COLO668 (cell line): ENCODE results near the gene MAPK7.

ENCODE experiments used
- DNase-seq: peaks from one replicate; lab custom pipeline; 2025; ENCODE audit not compliant: unreplicated experiment; lab: John Stamatoyannopoulos, UW

The MAPK7 gene

DNA sequence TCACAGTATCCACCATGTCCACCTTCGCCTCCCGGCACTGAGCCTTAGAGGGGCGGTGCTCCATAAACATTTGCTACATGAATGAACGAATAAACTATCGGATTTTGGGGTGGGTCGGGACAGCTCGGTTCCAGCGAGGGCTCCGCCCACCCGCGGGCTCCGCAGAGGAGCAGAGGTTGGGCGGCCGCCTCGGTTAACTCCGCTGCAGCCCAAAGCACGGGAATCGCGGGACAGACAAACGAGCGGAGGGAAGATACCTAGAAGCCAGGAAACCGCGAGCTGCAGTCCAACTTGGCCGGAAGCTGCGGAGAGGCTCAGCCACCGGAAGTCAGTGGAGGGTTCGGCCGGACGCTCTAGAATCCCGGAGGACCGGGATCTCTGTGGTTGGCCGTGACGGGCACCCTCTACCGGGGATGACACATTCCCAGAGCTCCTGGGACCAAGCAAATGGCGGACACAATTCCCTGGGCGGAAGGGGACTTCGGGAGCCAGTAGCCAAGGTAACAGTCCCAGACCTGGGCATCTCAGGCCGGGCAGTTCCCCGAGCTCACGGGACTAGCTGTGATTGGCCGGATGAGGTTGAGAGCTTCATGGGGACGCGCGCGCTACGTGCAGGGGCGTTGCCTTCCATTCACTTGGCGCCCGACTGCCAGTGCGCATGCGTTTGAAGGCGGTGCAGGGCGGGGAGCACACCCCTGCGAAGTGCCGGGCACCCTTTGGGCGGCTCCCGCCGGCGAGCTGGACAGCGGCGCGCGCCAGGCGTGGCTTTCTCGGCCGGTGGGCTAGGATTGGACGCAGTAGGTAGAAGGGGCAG lies 489 bp upstream of the MAPK7 start:
- peak; percentile 95 for DNase-seq

DNA sequence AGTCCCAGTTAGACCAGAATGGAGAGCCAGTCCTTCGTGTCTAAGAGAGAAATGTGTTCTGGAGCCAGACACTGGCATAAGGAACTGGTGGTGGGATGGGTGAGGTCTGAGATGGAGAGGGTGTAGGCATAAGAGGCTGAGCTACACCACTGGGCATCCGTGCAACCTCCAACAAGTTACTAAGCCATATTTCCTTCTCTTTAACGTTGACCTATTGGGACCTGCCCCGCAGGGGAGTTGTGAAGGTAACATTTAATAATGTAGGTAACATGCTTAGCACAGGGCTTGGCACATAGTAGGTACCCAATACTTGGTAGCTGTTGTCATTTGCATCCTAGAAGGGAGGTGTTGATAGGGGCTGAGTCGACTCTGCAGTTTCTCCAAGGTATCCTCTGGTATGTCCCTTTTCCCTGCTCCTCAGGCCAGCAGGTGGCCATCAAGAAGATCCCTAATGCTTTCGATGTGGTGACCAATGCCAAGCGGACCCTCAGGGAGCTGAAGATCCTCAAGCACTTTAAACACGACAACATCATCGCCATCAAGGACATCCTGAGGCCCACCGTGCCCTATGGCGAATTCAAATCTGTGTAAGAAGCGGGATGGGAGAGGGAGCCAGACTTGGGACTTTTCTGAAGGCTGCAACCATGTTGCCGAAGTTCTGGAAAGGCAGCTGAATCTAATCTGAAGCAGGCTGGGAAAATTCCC lies 1.2 kb downstream of the MAPK7 start:
- no peak for DNase-seq

DNA sequence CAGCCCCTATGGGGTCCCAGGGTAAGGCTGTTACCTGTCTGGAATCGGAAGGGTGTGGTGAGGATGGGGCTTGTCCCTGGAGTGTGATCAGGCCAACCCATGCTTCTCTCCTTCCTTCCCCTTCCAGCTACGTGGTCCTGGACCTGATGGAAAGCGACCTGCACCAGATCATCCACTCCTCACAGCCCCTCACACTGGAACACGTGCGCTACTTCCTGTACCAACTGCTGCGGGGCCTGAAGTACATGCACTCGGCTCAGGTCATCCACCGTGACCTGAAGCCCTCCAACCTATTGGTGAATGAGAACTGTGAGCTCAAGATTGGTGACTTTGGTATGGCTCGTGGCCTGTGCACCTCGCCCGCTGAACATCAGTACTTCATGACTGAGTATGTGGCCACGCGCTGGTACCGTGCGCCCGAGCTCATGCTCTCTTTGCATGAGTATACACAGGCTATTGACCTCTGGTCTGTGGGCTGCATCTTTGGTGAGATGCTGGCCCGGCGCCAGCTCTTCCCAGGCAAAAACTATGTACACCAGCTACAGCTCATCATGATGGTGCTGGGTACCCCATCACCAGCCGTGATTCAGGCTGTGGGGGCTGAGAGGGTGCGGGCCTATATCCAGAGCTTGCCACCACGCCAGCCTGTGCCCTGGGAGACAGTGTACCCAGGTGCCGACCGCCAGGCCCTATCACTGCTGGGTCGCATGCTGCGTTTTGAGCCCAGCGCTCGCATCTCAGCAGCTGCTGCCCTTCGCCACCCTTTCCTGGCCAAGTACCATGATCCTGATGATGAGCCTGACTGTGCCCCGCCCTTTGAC lies 2.4 kb downstream of the MAPK7 start:
- DNase-seq = no peak

DNA sequence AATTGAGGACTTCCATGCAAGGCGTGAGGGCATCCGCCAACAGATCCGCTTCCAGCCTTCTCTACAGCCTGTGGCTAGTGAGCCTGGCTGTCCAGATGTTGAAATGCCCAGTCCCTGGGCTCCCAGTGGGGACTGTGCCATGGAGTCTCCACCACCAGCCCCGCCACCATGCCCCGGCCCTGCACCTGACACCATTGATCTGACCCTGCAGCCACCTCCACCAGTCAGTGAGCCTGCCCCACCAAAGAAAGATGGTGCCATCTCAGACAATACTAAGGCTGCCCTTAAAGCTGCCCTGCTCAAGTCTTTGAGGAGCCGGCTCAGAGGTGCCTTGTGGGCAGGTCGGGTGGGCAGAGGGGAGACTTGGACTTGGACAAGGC lies 3.1 kb downstream of the MAPK7 start:
- DNase-seq = no peak

DNA sequence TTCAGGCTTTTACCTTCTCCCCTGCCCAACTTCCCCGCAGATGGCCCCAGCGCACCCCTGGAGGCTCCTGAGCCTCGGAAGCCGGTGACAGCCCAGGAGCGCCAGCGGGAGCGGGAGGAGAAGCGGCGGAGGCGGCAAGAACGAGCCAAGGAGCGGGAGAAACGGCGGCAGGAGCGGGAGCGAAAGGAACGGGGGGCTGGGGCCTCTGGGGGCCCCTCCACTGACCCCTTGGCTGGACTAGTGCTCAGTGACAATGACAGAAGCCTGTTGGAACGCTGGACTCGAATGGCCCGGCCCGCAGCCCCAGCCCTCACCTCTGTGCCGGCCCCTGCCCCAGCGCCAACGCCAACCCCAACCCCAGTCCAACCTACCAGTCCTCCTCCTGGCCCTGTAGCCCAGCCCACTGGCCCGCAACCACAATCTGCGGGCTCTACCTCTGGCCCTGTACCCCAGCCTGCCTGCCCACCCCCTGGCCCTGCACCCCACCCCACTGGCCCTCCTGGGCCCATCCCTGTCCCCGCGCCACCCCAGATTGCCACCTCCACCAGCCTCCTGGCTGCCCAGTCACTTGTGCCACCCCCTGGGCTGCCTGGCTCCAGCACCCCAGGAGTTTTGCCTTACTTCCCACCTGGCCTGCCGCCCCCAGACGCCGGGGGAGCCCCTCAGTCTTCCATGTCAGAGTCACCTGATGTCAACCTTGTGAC lies 3.6 kb downstream of the MAPK7 start:
- no peak for DNase-seq

DNA sequence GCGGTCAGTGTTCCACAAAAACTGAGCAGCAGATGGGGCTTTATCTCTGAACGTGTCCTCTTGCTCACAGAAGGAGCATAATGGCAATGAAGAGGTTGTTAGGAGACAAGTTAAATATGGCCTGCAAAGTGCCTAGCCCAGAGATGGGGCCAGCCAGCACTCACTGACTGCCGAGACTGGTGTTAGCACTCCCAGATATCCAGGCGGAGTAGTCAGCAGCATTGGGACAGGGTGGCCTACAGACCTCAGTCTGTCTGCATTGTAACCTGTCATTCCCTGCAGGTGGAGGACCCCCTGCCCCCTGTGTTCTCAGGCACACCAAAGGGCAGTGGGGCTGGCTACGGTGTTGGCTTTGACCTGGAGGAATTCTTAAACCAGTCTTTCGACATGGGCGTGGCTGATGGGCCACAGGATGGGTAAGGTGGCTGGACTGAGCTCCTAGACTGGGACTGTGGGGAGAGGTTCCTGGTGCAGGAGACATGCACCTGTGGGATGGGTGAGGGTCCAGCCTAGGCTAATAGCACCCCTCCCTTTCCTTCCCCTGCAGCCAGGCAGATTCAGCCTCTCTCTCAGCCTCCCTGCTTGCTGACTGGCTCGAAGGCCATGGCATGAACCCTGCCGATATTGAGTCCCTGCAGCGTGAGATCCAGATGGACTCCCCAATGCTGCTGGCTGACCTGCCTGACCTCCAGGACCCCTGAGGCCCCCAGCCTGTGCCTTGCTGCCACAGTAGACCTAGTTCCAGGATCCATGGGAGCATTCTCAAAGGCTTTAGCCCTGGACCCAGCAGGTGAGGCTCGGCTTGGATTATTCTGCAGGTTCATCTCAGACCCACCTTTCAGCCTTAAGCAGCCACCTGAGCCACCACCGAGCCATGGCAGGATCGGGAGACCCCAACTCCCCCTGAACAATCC lies 4.5 kb downstream of the MAPK7 start:
- DNase-seq = no peak

DNA sequence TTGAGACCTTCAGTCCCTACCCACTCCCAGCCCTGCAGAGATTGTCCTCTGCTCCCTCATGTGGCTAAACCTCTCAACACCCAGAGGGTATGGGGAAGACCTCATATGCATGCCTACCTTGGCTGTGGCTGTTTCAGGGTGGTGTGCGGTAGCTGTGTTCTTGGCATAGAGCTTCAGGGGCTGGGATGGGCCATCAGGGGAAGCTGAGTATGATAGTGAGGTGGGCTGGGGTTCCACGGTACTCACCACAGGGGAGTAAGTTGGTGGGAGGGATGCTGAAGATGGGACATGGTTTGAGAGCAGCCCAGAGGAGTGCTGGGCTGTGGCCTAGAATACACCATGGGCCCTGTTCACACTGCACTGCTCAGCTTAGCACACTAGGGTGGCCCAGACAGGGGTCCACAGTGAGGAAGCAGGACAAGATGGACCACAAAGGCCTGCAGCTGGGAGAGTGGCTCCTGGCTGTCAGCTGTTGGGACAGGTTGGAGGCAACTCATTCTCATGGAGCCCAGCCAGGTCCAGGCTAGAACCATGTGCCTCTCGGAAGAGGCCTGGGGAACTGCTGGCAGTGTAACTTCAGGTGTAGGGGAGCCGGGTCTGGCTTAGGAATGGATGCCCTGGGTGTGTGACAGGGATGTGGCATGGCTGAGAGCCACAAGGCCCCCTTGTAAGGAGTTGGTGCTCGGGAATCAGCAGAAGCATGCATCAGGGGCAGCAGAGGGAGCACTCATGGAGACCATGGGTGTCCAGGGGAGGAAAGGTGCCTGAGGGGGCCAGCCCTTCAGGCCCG lies 5.6 kb downstream of the MAPK7 start:
- DNase-seq = no peak

DNA sequence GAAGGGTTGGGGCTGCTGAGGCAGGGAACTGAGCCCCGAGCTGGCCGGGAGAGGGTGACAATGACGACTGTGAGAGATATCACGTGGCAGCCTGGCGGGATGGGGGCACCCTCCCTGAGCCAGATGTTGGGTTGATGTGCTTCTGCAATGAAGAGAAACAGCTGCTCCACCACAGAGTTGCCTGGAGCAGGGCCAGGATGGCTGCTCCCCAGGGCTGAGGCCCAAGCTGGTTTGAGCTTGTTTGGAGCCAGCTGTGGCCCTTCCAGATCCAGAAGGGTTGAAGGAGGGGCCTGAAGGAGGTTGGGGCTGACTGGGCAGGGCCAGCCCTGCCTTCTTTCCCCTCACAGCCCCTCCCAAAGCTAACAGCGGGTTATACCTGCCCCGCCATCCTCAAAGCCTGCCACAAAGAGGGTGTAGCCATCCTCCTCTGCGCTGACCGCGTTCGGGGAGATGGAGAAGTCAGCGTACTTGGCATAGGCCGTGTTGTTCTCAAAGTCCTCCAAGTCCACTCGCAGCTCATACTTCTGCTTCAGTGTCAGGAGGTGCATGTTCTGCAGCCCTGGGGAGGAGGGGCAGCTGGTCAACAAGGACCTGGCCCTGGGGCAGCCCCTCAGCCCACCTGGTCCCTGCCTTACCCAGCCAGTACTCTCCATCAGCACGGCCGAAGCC lies 6.6 kb downstream of the MAPK7 start:
- peak; percentile 14 for DNase-seq

DNA sequence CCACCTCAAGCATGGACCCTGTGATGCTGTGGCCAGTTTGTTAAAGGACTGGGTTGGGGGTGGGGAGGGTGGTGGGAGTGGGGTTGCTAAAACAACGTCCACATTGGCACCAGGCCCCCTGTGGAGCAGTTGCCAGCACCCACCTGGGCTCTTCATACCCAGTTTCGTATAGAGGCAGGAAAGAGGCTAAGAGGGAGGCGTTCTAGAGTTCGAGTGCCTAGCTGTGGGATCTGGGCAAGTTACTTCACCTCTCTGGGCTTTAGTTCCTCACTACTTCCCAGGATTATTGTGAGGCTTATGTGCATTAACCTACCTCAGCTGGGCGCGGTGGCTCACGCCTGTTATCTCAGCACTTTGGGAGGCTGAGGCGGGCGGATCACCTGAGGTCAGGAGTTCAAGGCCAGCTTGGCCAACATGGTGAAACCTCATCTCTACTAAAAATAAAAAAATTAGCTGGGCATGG lies 7.3 kb downstream of the MAPK7 start:
- DNase-seq = no peak

DNA sequence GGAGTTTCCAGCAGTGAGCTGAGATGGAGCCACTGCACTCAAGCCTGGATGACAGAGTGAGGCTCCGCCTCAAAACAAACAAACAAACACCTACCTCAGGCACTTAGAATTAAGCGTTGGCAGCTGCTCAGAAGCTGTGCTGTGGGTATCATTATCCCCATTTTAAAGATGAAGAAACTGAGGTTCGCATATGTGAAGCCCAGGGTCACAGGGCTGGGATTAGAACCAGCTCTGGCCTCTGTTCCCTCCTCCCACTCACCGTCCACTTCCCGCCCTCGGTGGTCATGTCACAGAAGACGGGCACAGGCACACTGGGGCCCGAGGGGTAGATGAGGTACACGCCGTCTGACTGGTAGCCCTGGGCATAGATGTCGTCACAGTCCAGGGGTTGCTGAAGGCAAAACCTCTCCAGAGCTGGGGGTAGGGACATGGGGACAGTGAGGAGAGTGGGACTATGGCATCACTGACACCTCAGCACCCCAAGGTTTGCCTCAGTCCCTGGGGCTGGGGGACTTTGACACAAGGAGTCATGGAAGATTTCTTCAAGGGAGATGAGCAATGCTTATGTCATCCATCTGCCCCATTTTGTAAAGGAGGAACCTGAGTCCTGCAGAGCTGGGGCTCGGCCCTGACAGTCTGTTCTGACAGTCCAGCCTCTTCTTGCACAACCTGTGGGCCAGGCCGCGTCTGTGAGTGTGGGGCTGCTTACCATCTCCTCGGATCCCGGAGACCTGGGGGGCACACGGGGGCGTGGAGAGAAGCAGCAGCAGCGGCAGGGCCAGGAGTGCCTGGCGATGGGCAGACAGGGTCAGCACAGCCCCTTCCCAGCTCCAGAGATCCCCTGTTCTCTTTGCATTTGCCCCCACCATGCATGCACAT lies 8.0 kb downstream of the MAPK7 start:
- no peak for DNase-seq

DNA sequence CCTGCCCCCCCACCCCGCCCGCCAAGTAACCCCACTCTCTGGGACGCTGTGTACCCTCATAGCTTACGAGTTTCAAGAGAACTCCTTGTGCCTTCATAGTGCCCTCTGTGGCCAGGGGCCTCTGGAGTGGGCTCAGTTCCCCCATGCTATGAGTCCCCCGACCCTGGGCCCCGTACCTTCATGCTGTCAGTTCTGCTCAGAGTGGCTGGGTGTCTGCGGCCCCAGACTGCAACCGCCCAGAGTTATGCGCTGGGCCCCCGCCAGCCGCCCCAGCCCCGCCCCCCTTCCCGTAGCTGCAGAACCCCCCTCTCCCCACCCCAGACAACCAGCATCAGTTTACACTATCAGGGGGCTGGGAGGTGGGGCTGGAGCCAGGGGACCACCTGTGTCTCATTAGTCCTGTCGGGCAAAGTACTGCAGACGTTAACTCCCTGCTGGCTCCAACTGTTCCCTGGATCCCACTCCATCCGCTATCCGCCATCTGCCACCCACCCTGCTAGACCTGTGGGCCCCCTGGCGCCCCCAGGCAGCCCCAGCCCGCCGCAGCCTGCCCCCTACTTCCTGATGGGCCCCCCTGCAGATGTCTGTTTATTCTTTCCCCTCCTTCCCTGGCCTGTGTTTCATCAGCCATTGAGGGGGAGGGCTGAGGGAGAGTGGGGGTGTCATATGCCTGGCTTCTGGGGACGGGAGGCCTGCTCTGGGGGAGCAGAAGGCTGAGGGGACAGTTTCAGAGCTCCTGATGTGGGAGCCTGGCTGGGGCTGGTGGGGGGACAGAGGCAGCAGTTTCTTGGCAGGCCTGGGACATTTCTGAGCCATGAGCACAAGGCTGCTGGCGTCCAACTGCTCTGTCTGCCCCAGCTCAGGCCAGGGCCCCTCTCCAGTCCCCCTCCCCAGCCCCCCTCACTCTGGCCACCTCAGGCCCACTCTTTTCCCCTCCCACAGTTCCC lies 8.9 kb downstream of the MAPK7 start, which contains the start of gene MFAP4:
TSS of gene MFAP4 (minus strand) at position 217 of the 947 bp plus-strand sequence. CDS start at position 182, 35 bp downstream.
- no peak for DNase-seq

DNA sequence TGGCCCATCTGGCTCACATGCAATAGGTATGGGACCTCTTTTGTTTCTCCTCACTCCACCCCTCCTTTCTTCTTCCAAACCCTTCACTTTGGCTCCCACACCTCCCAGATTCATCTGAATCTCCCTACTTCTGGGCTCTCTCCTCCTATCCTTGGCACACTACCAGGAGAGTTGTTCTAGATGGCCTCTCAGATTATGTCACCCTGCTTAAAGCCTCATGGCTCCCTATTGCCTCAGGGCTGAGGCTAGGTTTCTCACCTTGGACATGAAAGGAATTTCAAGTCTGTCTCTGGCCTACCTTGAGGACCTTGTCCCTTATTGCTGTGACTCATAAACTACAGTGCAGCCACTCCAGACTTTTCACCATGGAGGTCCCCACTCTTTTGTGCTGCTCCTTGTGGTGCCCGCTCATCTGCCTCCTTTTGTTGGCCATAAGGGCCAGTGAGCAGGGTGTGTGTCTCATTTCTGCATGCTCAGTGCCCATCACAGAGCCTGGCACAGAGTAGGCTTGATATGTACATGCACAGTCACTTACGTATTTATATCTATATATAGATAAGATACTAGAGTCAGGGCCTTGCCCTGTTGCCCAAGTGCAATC lies 9.7 kb downstream of the MAPK7 start:
- DNase-seq = no peak

DNA sequence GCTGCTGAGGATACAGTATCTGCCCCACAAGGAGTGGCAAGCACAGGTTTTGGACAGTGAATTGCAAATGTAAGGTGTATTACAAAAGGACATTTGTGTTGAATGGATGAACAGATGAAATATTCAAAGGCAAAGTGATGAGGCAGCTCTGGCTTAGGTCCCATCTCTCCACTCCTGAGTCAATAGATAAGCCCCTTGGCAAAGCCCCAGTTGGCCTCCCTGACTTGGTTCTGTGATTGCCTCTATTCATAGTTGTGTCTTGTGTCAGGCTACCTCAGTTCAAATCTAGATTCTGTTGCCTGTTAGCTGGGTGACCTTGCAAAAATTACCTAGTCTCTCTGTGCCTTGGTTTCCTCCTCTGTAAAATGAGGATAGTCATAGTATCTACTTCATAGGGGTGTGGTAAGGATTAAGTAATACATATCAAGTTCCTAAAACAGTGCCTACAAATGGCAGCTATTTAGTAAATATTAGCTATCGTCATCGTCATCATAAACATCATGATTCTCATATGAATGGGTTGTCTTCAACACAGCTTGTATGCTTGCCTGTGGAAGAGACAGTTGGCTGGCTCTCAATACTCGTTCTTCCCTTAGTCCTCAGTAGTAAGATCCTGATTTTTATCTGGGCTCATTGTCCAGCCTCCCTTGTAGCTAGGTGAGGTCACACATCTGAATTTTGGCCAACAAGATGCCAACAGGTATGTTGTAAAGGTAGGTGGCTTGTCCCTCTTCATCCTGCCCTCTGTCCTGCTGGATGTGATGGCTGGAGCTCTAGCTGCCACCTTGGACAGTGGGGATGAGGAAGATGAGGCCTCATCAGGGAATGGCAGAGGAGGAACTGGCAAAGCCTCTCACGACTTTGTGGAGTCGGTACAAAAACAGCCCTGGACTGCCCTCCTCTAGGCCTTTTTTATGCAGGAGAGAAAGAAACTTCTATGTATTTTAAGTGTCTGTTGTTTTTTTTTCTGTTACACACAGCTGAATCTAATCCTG lies 10.8 kb downstream of the MAPK7 start:
- no peak for DNase-seq

DNA sequence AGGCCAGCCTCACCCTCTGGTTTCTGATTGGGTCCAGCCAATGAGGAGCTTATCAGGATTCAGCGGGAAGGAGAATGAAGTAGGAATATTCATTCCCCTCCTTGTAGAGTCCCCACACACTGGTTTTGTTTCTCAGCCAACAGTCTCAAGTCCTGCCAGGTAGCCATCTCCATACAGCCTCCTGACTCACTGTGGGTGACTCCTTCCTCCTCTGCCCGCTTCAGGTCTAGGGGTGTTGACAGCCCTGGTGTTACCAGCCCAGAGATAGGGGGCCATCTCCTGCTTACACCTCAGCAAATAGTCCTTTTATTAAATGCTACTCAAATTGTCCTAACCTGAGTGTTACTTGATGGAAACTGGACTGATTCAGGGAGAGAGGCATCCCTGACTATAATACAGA lies 12.7 kb downstream of the MAPK7 start:
- no peak for DNase-seq

DNA sequence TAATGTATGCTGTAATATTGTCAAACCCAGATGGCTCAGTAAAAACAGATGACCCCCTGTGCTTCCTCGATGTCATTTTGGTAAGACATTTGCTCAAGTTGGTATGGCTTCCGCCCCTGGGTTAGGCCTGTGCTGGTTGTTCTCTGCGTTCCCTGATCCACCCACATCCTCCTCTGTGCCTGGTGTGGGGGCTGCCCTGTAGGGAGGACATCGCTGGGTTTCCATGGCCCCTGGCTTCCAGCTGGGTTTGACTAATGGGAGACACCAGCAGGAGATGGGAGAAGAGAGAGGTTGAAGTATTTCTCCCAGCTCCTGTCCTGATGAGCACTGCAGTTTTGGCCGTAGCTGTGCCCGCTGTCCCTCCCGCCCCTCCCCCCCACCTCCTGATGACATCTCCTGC lies 13.1 kb downstream of the MAPK7 start:
- no peak for DNase-seq
